GM23248 (cell line): ENCODE data around the gene OR9G4. TPM values are rescaled to one million over a fixed set of nuclear protein-coding genes. Genes with fewer than 3 reads are reported as not detected.

Experiments
- DNase-seq: peaks from one replicate; pipeline ENCODE4 v3.0.0-alpha.2; 2015
- H2AFZ ChIP-seq: fragments of 200-600 bp; sonication (generic); 2 replicates; pipeline ENCODE4 v1.6.1; 2016; ENCODE audit warnings: antibody characterized with exemption
- H3F3A ChIP-seq: fragments of 200-600 bp; sonication (generic); 2 replicates; pipeline ENCODE4 v1.6.1; 2016; ENCODE audit warnings: mild to moderate bottlenecking, antibody characterized with exemption, mixed run types; ENCODE audit not compliant: insufficient read depth
- H3K27ac ChIP-seq: fragments of 200-600 bp; sonication (generic); 2 replicates; pipeline ENCODE4 v1.5.1; 2016; ENCODE audit warnings: mild to moderate bottlenecking
- H3K27me3 ChIP-seq: fragments of 200-600 bp; sonication (generic); replicated peaks from 2 replicates; pipeline ENCODE4 v1.6.1; 2016; ENCODE audit warnings: mild to moderate bottlenecking; ENCODE audit not compliant: insufficient read depth
- H3K36me3 ChIP-seq: fragments of 200-600 bp; sonication (generic); 2 replicates; pipeline ENCODE4 v1.6.1; 2016; ENCODE audit warnings: low read depth, mild to moderate bottlenecking
- H3K4me1 ChIP-seq: fragments of 200-600 bp; sonication (generic); 2 replicates; pipeline ENCODE4 v1.6.1; 2016; ENCODE audit warnings: mild to moderate bottlenecking; ENCODE audit not compliant: insufficient read depth
- H3K4me2 ChIP-seq: fragments of 200-600 bp; sonication (generic); one replicate; pipeline ENCODE4 v1.6.1; 2016; ENCODE audit warnings: mild to moderate bottlenecking; ENCODE audit not compliant: unreplicated experiment
- H3K4me3 ChIP-seq: fragments of 200-600 bp; sonication (generic); 2 replicates; pipeline ENCODE4 v1.5.1; 2016; ENCODE audit warnings: mild to moderate bottlenecking
- H3K79me2 ChIP-seq: fragments of 200-600 bp; sonication (generic); 2 replicates; pipeline ENCODE4 v1.6.1; 2016; ENCODE audit warnings: mild to moderate bottlenecking; ENCODE audit not compliant: insufficient read depth
- H3K9ac ChIP-seq: fragments of 200-600 bp; sonication (generic); 2 replicates; pipeline ENCODE4 v1.6.1; 2016; ENCODE audit warnings: mild to moderate bottlenecking
- H3K9me2 ChIP-seq: fragments of 200-600 bp; sonication (generic); 2 replicates; pipeline ENCODE4 v1.6.1; 2016; ENCODE audit warnings: mixed run types, mild to moderate bottlenecking, moderate library complexity; ENCODE audit not compliant: insufficient read depth
- H3K9me3 ChIP-seq: fragments of 200-600 bp; sonication (generic); one replicate; pipeline ENCODE4 v1.6.1; 2017; ENCODE audit warnings: low read depth
- H4K20me1 ChIP-seq: fragments of 200-600 bp; sonication (generic); 2 replicates; pipeline ENCODE4 v1.6.0; 2016; ENCODE audit not compliant: insufficient read depth
- EZH2 ChIP-seq: fragments of 200-600 bp; sonication (generic); IDR thresholded peaks from 2 replicates; pipeline ENCODE4 v1.6.1; 2018; ENCODE audit warnings: antibody characterized with exemption, mild to moderate bottlenecking; ENCODE audit not compliant: insufficient read depth, poor library complexity, severe bottlenecking
- EZH2phosphoT487 ChIP-seq: fragments of 200-600 bp; sonication (generic); IDR thresholded peaks from 2 replicates; pipeline ENCODE4 v1.6.1; 2018; ENCODE audit warnings: antibody characterized with exemption, moderate library complexity, mild to moderate bottlenecking, low read depth; ENCODE audit not compliant: insufficient read depth
- WGBS, 2 experiments: methylation state at CpG; one replicate each; pipeline ENCODE4 v1.1.6; 2015 to 2017; ENCODE audit warnings: low lambda C conversion rate in 2 of 2, low coverage in 1 of 2; ENCODE audit errors: missing lambda C conversion rate in 2 of 2; 5-methylcytosine and 5-hydroxymethylcytosine counted together
- in situ Hi-C: fragments of 300-500 bp; cut with MboI; formaldehyde crosslinking; loops from 2 replicates; pipeline ENCODE4 v1.15.0; 2020
- polyA plus RNA-seq: library from polyadenylated mRNA; unstranded; fragments of >200 nt; fragmentation: Nextera tagmentation; extraction: Ambion mirVana; gene quantifications from 2 replicates; pipeline ENCODE4 v1.2.1, GENCODE V29; 2016
- total RNA-seq: library from RNA; depleted of rRNA; stranded (reverse); fragments of >200 nt; shearing (Covaris generic); gene quantifications from 2 replicates; pipeline ENCODE4 v1.2.3, GENCODE V29; 2014

The OR9G4 gene
- total and polyA plus RNA-seq, 2 experiments from 2014 or later: not detected

- TF ChIP-seq EZH2phosphoT487: no peak
- TF ChIP-seq EZH2: no peak
- H3F3A ChIP-seq: no peaks in the 10 kb centered on the region
- no peaks in the 10 kb centered on the region for H3K36me3 ChIP-seq
- DNase-seq: no peak
- H3K9me3 ChIP-seq: no peaks in the 10 kb centered on the region
- H4K20me1 ChIP-seq: no peaks in the 10 kb centered on the region
- H3K27ac ChIP-seq: no peak overlapping the region
- in situ Hi-C loops: no loop called here
- no peaks in the 10 kb centered on the region for H3K27me3 ChIP-seq
- no peaks in the 10 kb centered on the region for H3K4me1 ChIP-seq
- WGBS, 2 experiments: 0 to 11% methylated on average over 1 of the region's 1 CpG
- no peak overlapping the region for H3K9ac ChIP-seq
- H2AFZ ChIP-seq: no peak overlapping the region
- H3K79me2 ChIP-seq: no peaks in the 10 kb centered on the region
- no peak overlapping the region for H3K4me2 ChIP-seq
- no peaks in the 10 kb centered on the region for H3K9me2 ChIP-seq
- H3K4me3 ChIP-seq: no peak overlapping the region
These were observed 42.6 kb downstream of the OR9G4 start for GRCh38 chr11:56705784-56706396.

GRCh38 chr11:56700914-56701485 lies 47.5 kb downstream of the OR9G4 start:
- Histone ChIP-seq H3K27me3 (no peaks in the 10 kb centered on the region), H3K4me2 (no peak overlapping the region), H3F3A (no peaks in the 10 kb centered on the region), H3K4me3 (no peak overlapping the region), H3K9me3 (no peaks in the 10 kb centered on the region), H4K20me1 (no peaks in the 10 kb centered on the region), H3K79me2 (no peaks in the 10 kb centered on the region), H3K9ac (no peak overlapping the region), H3K9me2 (0 out of 2 replicates have a peak, but pooled peaks cover 5% of the 10 kb centered on the region), H3K36me3 (no peaks in the 10 kb centered on the region), H3K27ac (no peak overlapping the region), H2AFZ (no peak overlapping the region), H3K4me1 (no peaks in the 10 kb centered on the region)
- no peak for DNase-seq
- in situ Hi-C loops: no loop called here
- WGBS, 2 experiments: 12% methylated on average over 8 of the region's 8 CpGs
- TF ChIP-seq EZH2phosphoT487 (no peak), EZH2 (no peak)

GRCh38 chr11:56700242-56700913 lies 48.1 kb downstream of the OR9G4 start:
- no peak overlapping the region for H3K4me2 ChIP-seq
- no peaks in the 10 kb centered on the region for H3K9me3 ChIP-seq
- no peaks in the 10 kb centered on the region for H3K36me3 ChIP-seq
- H3K9ac ChIP-seq: no peak overlapping the region
- no peak for TF ChIP-seq EZH2
- TF ChIP-seq EZH2phosphoT487: no peak
- no peak overlapping the region for H2AFZ ChIP-seq
- no peaks in the 10 kb centered on the region for H3K27me3 ChIP-seq
- no peaks in the 10 kb centered on the region for H3F3A ChIP-seq
- DNase-seq: no peak
- H3K27ac ChIP-seq: no peak overlapping the region
- H3K79me2 ChIP-seq: no peaks in the 10 kb centered on the region
- H3K4me3 ChIP-seq: no peak overlapping the region
- in situ Hi-C loops: no loop called here
- 8 to 12% methylated on average over 10 of the region's 10 CpGs for WGBS, 2 experiments
- H4K20me1 ChIP-seq: no peaks in the 10 kb centered on the region
- H3K9me2 ChIP-seq: 0 out of 2 replicates have a peak, but pooled peaks cover 5% of the 10 kb centered on the region
- no peaks in the 10 kb centered on the region for H3K4me1 ChIP-seq

GRCh38 chr11:56698795-56699194 lies 49.7 kb downstream of the OR9G4 start, which contains the start of gene OR9G1:
OR9G1 (plus strand) TSS chr11:56699095; CDS start chr11:56700388, 1,293 bp downstream.
- Histone ChIP-seq H4K20me1 (no peaks in the 10 kb centered on the region), H3F3A (no peaks in the 10 kb centered on the region), H3K9me3 (no peaks in the 10 kb centered on the region), H3K9me2 (0 out of 2 replicates have a peak, but pooled peaks cover 5% of the 10 kb centered on the region), H3K27me3 (no peaks in the 10 kb centered on the region), H3K4me3 (no peak within 1 kb of the TSS), H3K4me1 (no peaks in the 10 kb centered on the region), H3K36me3 (no peaks in the 10 kb centered on the region), H2AFZ (no peak within 1 kb of the TSS), H3K27ac (no peak within 1 kb of the TSS), H3K9ac (no peak within 1 kb of the TSS), H3K4me2 (no peak within 1 kb of the TSS), H3K79me2 (no peaks in the 10 kb centered on the region)
- no peak for DNase-seq
- TF ChIP-seq EZH2 (no peak), EZH2phosphoT487 (no peak)
- in situ Hi-C loops: no loop called here
- 4 to 9% methylated on average over 1 of the region's 1 CpG for WGBS, 2 experiments
